ENCODE data around the gene VPS37D. TPM values are rescaled to one million over a fixed set of nuclear protein-coding genes. Genes with fewer than 3 reads are reported as not detected.
"Not testable (repeated sequence)": the region's sequence is repeated elsewhere in the genome, so short reads cannot be mapped to it uniquely, and the experiment has no call there.

Gene VPS37D
- total and polyA plus RNA-seq, 2 donors (not counting 1 experiment from before 2014, with no cell fraction given): 0.10 to 0.71 TPM

DNA sequence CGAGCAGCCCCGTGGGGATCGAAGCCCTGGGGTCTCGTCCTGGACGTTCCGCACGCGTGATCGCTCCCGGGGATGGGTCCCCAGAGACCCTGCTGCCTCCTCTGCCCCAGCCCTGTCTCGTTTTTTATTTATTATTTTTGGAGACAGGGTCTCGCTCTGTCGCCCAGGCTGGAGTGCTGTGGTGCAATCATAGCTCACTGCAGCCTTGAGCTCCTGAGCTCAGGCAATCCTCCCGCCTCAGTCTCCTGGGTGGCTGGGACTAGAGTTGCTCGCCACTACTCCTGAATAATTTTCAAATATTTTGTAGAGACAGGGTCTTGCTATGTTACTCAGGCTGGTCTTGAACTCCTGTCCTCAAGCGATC lies 52.2 kb downstream of the VPS37D start:
- H3K4me3 Mint-ChIP-seq: peak overlapping the region; percentile 82
- H3K79me2 ChIP-seq (ENCODE audit: control insufficient read depth, insufficient read depth, low read length): no peaks in the 10 kb centered on the region
- H3K4me2 ChIP-seq (replicated peaks; ENCODE audit: low read depth, low read length, poor library complexity, severe bottlenecking): peak overlapping the region; percentile 97
- peaks cover 25 to 31% of the 10 kb centered on the region in 2 donors for H3K4me1 ChIP-seq (ENCODE audit: control insufficient read depth in 2 of 2, insufficient read depth in 2 of 2, low read length in 2 of 2)
- peaks cover 12% of the 10 kb centered on the region for H4K20me1 ChIP-seq (ENCODE audit: control insufficient read depth, insufficient read depth, low read length, poor library complexity, severe bottlenecking)
- TF ChIP-seq, protein P1, sequence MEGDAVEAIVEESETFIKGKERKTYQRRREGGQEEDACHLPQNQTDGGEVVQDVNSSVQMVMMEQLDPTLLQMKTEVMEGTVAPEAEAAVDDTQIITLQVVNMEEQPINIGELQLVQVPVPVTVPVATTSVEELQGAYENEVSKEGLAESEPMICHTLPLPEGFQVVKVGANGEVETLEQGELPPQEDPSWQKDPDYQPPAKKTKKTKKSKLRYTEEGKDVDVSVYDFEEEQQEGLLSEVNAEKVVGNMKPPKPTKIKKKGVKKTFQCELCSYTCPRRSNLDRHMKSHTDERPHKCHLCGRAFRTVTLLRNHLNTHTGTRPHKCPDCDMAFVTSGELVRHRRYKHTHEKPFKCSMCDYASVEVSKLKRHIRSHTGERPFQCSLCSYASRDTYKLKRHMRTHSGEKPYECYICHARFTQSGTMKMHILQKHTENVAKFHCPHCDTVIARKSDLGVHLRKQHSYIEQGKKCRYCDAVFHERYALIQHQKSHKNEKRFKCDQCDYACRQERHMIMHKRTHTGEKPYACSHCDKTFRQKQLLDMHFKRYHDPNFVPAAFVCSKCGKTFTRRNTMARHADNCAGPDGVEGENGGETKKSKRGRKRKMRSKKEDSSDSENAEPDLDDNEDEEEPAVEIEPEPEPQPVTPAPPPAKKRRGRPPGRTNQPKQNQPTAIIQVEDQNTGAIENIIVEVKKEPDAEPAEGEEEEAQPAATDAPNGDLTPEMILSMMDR (IDR thresholded peaks at IDR 0.05): no peak
- TF ChIP-seq EZH2 (IDR thresholded peaks at IDR 0.05; ENCODE audit: borderline replicate concordance, insufficient read depth, low read depth, low read length, poor library complexity, severe bottlenecking): no peak
- H3K9me3 ChIP-seq (ENCODE audit: control extremely low read depth in 1 of 3, control insufficient read depth in 2 of 3, insufficient read depth in 1 of 3, low read length in 2 of 3): peaks cover 0 to 11% (median 0%) of the 10 kb centered on the region in 3 donors
- H3K27me3 ChIP-seq (replicated peaks in 1 of 4; ENCODE audit: control extremely low read depth in 1 of 4, control insufficient read depth in 3 of 4, insufficient read depth in 4 of 4, low read length in 3 of 4): peaks cover 0 to 55% (median 25%) of the 10 kb centered on the region in 4 experiments
- H3K27me3 Mint-ChIP-seq: peaks cover 27% of the 10 kb centered on the region
- H3K27ac ChIP-seq (ENCODE audit: low read length in 2 of 2): no peak overlapping the region
- H3K4me1 Mint-ChIP-seq: peaks cover 20% of the 10 kb centered on the region
- no peak for ATAC-seq (ENCODE audit: low read depth)
- H3K9ac ChIP-seq (ENCODE audit: low read length): peak overlapping the region; percentile 51
- no peaks in the 10 kb centered on the region for H3K36me3 ChIP-seq (replicated peaks in 1 of 2; ENCODE audit: control extremely low read depth in 1 of 2, control insufficient read depth in 1 of 2, extremely low read depth in 1 of 2, insufficient read depth in 2 of 2, low read length in 1 of 2)
- ChIA-PET CTCF (interaction anchor here (1.2 to 1.6 kb wide), 3 partner anchors 12 to 113 kb away, joined by 5 to 6 read pairs (median 5); partner anchors contain the start of gene ABHD11), POLR2A (interaction anchor here (0.9 kb wide), 1 partner anchor 123 kb away, joined by 5 read pairs; no protein-coding TSS in a partner anchor)
- 14% methylated on average over 14 of the region's 16 CpGs for WGBS (ENCODE audit: insufficient coverage)
- no peaks in the 10 kb centered on the region for H3K9me3 Mint-ChIP-seq (ENCODE audit: insufficient read depth)
- no peak for DNase-seq
- intact Hi-C loops (cut with micrococcal nuclease): loop anchor here (1.0 to 5.0 kb wide), 5 partner anchors 12 to 141 kb away; partner anchors contain the start of genes ABHD11, BUD23, DNAJC30 and TBL2
- H2AFZ ChIP-seq (ENCODE audit: insufficient read depth, low read depth, low read length, poor library complexity, severe bottlenecking): no peak overlapping the region
- peak overlapping the region in 3 of 5 experiments; percentile 43 to 55 (median 48) for H3K4me3 ChIP-seq (ENCODE audit: control extremely low read depth in 1 of 5, extremely low read depth in 1 of 5, insufficient read depth in 1 of 5, low read depth in 2 of 5, low read length in 4 of 5)
- peak overlapping the region; percentile 37 for H3K27ac Mint-ChIP-seq

DNA sequence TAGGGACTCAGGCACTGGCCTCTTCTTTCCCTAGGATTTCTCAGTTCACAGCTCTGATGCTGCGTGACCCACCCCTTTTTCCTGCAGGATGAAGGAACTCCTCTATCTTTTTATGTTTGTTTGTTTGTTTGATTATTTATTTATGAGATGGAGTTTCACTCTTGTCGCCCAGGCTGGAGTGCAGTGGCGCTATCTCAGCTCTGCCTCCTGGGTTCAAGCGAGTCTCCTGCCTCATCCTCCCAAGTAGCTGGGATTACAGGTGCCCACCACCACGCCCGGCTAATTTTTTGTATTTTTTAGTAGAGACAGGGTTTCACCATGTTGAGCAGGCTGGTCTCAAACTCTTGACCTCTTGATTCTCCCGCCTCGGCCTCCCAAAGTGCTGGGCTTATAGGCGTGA lies 52.8 kb downstream of the VPS37D start:
- Mint-ChIP-seq H3K4me1 (peaks cover 20% of the 10 kb centered on the region), H3K27me3 (peaks cover 27% of the 10 kb centered on the region), H3K4me3 (peak overlapping the region; percentile 82)
- ChIA-PET POLR2A (interaction anchor here (0.7 to 0.9 kb wide), 2 partner anchors 12 to 122 kb away, joined by 5 read pairs; no protein-coding TSS in a partner anchor), CTCF (interaction anchor here (1.2 to 1.6 kb wide), 3 partner anchors 12 to 113 kb away, joined by 5 to 6 read pairs (median 5); partner anchors contain the start of gene ABHD11)
- intact Hi-C loops (cut with micrococcal nuclease); H3K79me2 ChIP-seq (ENCODE audit: control insufficient read depth, insufficient read depth, low read length); H3K9ac ChIP-seq (ENCODE audit: low read length); H3K27ac Mint-ChIP-seq; H3K9me3 Mint-ChIP-seq (ENCODE audit: insufficient read depth); H3K4me2 ChIP-seq (replicated peaks; ENCODE audit: low read depth, low read length, poor library complexity, severe bottlenecking); ATAC-seq (ENCODE audit: low read depth); H2AFZ ChIP-seq (ENCODE audit: insufficient read depth, low read depth, low read length, poor library complexity, severe bottlenecking); H3K36me3 ChIP-seq (replicated peaks in 1 of 2; ENCODE audit: control extremely low read depth in 1 of 2, control insufficient read depth in 1 of 2, extremely low read depth in 1 of 2, insufficient read depth in 2 of 2, low read length in 1 of 2); H3K4me3 ChIP-seq (ENCODE audit: control extremely low read depth in 1 of 5, extremely low read depth in 1 of 5, insufficient read depth in 1 of 5, low read depth in 2 of 5, low read length in 4 of 5); DNase-seq; H3K27ac ChIP-seq (ENCODE audit: low read length in 2 of 2): not testable (repeated sequence)
- 85% methylated on average over 4 of the region's 9 CpGs for WGBS (ENCODE audit: insufficient coverage)
- Histone ChIP-seq H3K4me1 (ENCODE audit: control insufficient read depth in 2 of 2, insufficient read depth in 2 of 2, low read length in 2 of 2) (peaks cover 25 to 31% of the 10 kb centered on the region in 2 donors), H4K20me1 (ENCODE audit: control insufficient read depth, insufficient read depth, low read length, poor library complexity, severe bottlenecking) (peaks cover 12% of the 10 kb centered on the region), H3K9me3 (ENCODE audit: control extremely low read depth in 1 of 3, control insufficient read depth in 2 of 3, insufficient read depth in 1 of 3, low read length in 2 of 3) (peaks cover 0 to 11% (median 0%) of the 10 kb centered on the region in 3 donors), H3K27me3 (replicated peaks in 1 of 4; ENCODE audit: control extremely low read depth in 1 of 4, control insufficient read depth in 3 of 4, insufficient read depth in 4 of 4, low read length in 3 of 4) (peaks cover 0 to 53% (median 24%) of the 10 kb centered on the region in 4 experiments)
